Measurements from ENCODE around the gene SPRR4.

DNA sequence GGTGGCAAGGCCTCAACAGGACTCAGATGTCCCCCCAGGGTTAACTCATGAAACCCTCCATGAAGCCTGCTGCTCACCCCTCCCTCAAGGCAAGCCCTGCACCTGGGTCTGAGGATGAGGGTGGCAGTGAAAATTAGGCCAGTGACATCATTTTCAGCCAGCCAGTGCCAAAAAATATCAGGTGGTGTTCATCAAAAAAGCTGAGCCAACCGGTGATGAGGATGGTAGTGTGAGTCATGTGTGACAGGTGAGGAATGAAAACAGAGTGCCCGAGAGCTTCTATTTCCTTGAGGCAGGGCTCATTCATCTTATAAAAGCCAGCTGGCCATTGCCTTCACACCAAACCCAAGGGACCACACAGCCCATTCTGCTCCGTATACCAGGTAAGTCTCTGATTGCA is 13.3 kb downstream of the SPRR4 start, which contains the start of gene SPRR1A:
- TF ChIP-seq, protein P1, sequence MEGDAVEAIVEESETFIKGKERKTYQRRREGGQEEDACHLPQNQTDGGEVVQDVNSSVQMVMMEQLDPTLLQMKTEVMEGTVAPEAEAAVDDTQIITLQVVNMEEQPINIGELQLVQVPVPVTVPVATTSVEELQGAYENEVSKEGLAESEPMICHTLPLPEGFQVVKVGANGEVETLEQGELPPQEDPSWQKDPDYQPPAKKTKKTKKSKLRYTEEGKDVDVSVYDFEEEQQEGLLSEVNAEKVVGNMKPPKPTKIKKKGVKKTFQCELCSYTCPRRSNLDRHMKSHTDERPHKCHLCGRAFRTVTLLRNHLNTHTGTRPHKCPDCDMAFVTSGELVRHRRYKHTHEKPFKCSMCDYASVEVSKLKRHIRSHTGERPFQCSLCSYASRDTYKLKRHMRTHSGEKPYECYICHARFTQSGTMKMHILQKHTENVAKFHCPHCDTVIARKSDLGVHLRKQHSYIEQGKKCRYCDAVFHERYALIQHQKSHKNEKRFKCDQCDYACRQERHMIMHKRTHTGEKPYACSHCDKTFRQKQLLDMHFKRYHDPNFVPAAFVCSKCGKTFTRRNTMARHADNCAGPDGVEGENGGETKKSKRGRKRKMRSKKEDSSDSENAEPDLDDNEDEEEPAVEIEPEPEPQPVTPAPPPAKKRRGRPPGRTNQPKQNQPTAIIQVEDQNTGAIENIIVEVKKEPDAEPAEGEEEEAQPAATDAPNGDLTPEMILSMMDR (optimal IDR thresholded peaks at IDR 0.05 in 1 of 3, IDR thresholded peaks at IDR 0.05 in 1 of 3, conservative IDR thresholded peaks at IDR 0.05 in 1 of 3; ENCODE audit: extremely low read depth in 1 of 3, insufficient read depth in 2 of 3, low read length in 3 of 3): no peak
- no peak for TF ChIP-seq EZH2 (IDR thresholded peaks at IDR 0.05; ENCODE audit: low read length)
